SH-SY5Y (cell line): ENCODE measurements around the gene PPRC1.

Source experiments
- GATA2 ChIP-seq: IDR thresholded peaks from 2 replicates; pipeline ENCODE4 v1.6.1; 2011; ENCODE audit warnings: mild to moderate bottlenecking, low read depth, low read length
- GATA3 ChIP-seq: IDR thresholded peaks from 2 replicates; pipeline ENCODE4 v1.6.1; 2011; ENCODE audit warnings: low read depth, mild to moderate bottlenecking, low read length, moderate library complexity

Gene PPRC1

DNA sequence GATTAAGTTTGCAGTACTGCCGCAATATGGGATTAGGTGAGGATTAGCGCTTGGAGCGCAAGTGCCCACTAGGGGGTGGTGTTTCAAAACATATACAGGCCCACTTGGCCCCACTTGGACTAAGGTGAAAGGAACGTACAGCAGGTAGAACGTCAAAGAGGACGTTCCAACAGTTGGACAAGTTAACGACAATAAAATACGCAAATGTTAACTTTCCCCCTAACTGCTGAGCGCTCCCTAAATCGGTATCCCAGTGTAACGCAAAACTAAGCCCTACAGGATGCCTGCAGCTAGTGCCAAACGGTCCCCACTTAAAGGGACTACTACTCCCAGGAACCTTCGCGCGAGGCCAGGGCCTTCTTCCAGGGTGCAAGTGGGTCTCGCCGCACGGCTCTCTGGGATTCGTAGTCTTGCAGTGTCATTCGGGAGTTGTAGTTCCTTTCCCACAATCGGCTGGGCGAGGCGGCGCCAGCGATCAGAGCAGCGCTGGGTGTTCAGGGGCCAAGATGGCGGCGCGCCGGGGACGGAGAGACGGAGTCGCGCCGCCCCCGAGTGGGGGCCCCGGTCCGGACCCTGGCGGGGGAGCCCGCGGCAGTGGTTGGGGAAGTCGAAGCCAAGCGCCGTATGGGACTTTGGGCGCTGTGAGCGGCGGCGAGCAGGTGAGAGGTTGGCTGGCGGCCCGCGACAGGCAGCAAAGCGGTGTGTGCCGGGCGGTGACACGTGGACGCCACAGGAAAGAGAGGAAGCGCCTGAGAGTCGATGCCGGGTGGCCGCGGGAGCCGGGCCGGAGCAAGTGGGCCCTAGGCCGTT, at the start of gene PPRC1:
TSS of gene PPRC1 (plus strand) at position 478 of the 810 bp plus-strand sequence. CDS start at position 507, 29 bp downstream.
- no peak for TF ChIP-seq GATA3
- TF ChIP-seq GATA2: no peak

- no peak for TF ChIP-seq GATA2
- no peak for TF ChIP-seq GATA3
These were observed 49.3 kb upstream of the PPRC1 start for GRCh38 chr10:102083541-102083940.

DNA sequence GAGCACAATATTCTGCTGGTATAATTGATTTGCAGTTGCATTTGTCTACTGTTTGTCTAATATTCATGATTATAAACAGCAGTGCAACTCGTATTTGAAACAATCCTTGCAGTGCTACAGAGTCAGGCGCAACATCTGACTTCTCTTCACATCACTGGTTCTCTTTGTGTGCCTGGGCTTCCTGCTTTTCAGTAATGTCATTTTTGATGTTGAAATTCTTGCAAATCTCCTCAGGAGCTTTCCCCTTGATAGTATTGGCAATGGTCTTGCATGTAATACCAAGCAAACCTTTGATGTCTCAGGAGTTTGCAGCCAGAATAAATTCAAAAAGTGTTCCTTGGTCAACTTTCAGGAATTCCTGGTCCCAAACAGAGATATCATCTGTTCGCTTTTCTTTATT, 47.5 kb upstream of the PPRC1 start:
- TF ChIP-seq GATA3 (no peak), GATA2 (no peak)

GRCh38 chr10:102086196-102086595, 46.6 kb upstream of the PPRC1 start:
- TF ChIP-seq GATA2 (no peak), GATA3 (no peak)

GRCh38 chr10:102090772-102091171, 42.1 kb upstream of the PPRC1 start:
- no peak for TF ChIP-seq GATA2
- no peak for TF ChIP-seq GATA3

GRCh38 chr10:102096449-102096848, 36.4 kb upstream of the PPRC1 start:
- TF ChIP-seq GATA3 (no peak), GATA2 (no peak)

DNA sequence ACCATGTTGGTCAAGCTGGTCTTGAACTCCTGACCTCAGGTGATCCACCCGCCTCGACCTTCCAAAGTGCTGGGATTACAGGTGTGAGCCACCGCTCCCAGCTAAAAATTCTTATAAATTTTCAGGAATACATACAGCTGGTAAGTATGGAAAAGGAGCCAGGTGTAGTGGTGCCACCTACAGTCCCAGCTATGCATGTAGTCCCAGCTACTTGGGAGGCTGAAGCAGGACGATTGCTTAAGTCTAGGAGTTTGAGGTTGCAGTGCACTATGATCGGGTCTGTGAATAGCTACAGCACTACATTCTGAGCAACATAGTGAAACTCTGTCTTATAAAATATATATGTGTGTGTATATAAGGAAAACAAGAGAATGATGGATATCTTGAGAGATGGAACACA, 31.7 kb upstream of the PPRC1 start:
- TF ChIP-seq GATA3: no peak
- no peak for TF ChIP-seq GATA2

GRCh38 chr10:102102421-102102820, 30.4 kb upstream of the PPRC1 start:
- TF ChIP-seq GATA2 (no peak), GATA3 (no peak)

GRCh38 chr10:102106998-102107397, 25.8 kb upstream of the PPRC1 start:
- no peak for TF ChIP-seq GATA2
- TF ChIP-seq GATA3: no peak

DNA sequence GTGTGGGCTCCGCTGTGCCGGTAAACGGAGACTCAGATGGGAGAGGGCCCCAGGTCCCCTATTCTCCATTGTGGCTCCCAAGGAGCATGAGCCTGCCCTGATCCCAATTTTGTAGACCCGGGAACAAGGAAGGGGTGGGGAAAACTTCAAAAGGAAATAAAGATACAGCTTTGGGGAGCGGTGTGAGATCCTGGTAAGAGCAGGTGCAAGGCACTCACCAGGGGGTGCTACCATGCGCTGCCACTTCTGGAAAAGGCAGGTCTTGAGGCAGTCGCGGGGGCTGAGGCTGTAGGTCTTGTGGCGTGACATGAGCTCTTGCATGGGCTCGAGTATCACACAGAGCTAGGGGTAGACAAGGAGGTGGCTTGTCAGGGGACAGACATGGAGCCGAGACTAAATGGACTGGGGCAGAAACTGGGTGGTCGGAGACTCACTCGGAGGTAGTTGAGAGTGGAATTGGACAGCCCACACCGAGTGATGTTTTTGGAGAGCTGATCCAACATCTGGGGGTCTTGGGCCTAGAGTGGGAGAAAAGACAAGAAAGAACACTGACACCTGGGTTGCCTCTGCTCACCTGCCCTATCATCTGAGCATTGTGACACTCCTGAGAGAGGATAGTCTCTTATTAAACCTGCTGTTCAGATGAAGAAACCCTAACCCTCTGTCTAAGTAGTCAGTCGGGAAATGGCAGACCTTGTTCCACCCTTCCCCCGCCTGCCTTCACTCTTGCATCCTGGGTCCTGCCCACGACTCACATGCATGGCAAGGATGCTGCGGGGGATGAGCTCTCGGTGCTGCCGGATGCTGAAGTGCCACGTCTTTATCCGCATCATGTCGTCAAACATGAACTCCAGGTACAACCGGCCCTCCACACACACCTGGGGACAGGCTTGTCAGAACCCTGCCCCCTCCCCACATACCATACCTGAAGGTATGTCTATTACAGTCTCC, 23.4 kb upstream of the PPRC1 start:
- TF ChIP-seq GATA3 (no peak), GATA2 (no peak)

DNA sequence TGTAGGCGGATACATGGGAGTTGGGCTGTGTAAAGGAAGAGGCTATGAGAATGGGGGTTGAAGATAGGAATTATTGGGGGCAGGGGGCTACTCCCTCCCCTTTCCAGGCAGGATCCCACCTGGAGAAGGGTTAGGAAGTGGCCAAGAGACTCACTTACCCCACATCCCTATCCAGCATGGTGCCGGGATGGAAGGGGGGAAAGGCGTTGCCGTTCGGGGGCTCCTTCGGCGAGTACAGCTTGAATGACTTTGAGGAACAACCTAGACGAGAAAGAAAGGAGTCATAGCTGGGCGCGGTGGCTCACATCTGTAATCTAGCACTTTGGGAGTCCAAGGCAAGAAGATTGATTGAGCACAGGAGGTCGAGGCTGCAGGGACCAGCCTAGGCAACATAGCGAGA, 21.6 kb upstream of the PPRC1 start:
- no peak for TF ChIP-seq GATA3
- TF ChIP-seq GATA2: no peak

GRCh38 chr10:102112210-102112817, 20.5 kb upstream of the PPRC1 start:
- TF ChIP-seq GATA2 (no peak), GATA3 (no peak)

DNA sequence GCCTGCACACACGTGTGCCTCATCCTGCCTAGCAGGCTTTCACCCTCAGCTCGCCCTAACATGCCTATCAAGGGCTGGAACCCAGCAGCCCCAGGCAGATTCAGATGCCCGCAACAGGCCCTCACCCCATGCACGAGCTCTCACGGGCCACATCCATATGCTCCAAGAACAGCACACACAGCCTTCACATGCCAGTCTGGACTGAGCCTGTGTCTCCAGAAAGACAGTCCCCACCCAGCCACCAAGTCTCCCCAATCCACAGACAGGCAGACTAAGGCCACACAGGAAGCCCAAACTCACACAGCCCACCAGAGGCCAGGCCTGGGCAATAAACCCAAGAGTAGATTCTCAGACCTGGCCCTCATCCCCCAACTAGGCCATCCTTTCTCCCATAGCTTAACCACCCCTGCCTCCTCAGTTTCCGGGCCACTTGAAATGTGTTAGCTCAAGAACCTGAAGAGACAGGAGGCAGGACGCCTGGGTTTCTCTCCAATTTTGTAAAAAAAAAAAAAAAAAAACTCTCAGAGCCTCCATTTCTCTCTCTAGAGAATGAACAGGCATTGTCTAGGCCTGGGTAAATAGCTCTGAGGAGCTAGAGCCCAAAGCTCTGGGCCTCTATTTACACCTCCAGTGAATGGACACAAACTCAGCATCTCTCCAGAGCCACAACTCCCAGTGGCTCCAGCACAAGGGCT, 19.4 kb upstream of the PPRC1 start:
- no peak for TF ChIP-seq GATA3
- TF ChIP-seq GATA2: no peak
